NCI-H510A treated with DMSO at 0.1 percent for 48 hours (cell line): ENCODE data around the gene NSA2.

Source experiments
- DNase-seq: peaks from one replicate; lab custom pipeline; 2025; lab: John Stamatoyannopoulos, UW

NSA2 gene

DNA sequence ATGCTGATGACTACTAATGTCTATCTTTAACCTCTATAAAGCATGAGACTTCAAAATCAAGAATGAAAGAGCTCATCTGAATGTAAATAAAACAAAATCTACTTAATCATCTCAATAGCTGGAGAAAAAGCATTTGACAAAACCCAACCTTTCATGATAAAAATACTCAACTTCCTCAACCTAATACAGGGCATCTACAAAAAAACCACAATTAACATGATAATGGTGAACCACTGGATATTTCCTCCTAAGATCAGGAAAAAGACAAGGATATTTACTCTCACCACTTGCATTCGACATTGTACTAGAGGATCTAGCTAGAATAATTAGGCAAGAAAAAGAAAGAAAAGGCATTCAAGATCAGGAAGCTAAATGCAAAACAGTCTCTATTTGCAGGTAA lies 49.8 kb downstream of the NSA2 start:
- no peak for DNase-seq

DNA sequence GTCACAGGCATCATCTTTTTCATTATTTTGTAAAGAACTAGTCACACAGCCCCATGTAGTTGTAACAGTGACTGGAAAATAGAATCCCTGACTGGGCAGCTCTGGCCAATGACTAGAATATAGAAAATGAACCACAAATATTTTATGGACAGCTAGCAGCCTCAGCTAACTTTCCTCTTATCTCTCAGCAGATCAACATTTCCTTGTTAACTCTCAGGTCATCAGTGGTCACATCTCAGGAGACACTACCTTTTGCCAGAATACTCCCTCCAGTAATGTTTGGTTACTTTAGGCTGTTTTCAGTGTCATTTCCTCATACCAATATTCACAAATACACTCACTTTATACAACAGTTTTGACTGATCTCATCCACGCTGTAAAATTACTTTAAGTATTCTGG lies 55.2 kb downstream of the NSA2 start:
- DNase-seq, result no peak

DNA sequence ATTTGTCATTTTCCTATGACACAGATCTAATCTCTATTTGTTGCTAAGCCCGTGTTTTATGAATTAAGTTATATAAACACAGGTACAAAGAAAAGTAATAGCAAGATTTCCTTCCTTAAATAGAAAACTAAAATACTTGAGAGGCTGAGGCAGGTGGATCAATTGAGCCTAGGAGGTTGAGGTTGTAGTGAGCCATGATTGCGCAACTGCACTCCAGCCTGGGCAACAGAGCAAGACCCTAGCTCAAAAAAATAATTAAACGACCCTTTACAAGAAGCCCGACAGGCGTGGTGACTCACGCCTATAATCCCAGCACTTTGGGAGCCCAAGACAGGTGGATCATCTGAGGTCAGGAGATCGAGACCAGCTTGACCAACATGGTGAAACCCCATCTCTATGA lies 62.4 kb downstream of the NSA2 start:
- DNase-seq, result no peak
